Measurements from ENCODE around the gene FXR1.

- no peak for TF ChIP-seq NFATC4 (CRISPR knock-in tag; IDR thresholded peaks at IDR 0.05)
- no peak for TF ChIP-seq ZBTB43 (CRISPR knock-in tag; IDR thresholded peaks at IDR 0.05)
- TF ChIP-seq, protein P1, sequence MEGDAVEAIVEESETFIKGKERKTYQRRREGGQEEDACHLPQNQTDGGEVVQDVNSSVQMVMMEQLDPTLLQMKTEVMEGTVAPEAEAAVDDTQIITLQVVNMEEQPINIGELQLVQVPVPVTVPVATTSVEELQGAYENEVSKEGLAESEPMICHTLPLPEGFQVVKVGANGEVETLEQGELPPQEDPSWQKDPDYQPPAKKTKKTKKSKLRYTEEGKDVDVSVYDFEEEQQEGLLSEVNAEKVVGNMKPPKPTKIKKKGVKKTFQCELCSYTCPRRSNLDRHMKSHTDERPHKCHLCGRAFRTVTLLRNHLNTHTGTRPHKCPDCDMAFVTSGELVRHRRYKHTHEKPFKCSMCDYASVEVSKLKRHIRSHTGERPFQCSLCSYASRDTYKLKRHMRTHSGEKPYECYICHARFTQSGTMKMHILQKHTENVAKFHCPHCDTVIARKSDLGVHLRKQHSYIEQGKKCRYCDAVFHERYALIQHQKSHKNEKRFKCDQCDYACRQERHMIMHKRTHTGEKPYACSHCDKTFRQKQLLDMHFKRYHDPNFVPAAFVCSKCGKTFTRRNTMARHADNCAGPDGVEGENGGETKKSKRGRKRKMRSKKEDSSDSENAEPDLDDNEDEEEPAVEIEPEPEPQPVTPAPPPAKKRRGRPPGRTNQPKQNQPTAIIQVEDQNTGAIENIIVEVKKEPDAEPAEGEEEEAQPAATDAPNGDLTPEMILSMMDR (IDR thresholded peaks at IDR 0.05), result no peak
- TF ChIP-seq USF2 (CRISPR knock-in tag; IDR thresholded peaks at IDR 0.05), result no peak
- TF ChIP-seq MYBL2 (CRISPR knock-in tag; IDR thresholded peaks at IDR 0.05), result no peak
- TF ChIP-seq, protein P2, sequence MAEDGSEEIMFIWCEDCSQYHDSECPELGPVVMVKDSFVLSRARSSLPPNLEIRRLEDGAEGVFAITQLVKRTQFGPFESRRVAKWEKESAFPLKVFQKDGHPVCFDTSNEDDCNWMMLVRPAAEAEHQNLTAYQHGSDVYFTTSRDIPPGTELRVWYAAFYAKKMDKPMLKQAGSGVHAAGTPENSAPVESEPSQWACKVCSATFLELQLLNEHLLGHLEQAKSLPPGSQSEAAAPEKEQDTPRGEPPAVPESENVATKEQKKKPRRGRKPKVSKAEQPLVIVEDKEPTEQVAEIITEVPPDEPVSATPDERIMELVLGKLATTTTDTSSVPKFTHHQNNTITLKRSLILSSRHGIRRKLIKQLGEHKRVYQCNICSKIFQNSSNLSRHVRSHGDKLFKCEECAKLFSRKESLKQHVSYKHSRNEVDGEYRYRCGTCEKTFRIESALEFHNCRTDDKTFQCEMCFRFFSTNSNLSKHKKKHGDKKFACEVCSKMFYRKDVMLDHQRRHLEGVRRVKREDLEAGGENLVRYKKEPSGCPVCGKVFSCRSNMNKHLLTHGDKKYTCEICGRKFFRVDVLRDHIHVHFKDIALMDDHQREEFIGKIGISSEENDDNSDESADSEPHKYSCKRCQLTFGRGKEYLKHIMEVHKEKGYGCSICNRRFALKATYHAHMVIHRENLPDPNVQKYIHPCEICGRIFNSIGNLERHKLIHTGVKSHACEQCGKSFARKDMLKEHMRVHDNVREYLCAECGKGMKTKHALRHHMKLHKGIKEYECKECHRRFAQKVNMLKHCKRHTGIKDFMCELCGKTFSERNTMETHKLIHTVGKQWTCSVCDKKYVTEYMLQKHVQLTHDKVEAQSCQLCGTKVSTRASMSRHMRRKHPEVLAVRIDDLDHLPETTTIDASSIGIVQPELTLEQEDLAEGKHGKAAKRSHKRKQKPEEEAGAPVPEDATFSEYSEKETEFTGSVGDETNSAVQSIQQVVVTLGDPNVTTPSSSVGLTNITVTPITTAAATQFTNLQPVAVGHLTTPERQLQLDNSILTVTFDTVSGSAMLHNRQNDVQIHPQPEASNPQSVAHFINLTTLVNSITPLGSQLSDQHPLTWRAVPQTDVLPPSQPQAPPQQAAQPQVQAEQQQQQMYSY (CRISPR knock-in tag; IDR thresholded peaks at IDR 0.05), result no peak
- TF ChIP-seq GABPB1 (CRISPR knock-in tag; IDR thresholded peaks at IDR 0.05), result no peak
Measured at GRCh38 chr3:180947761-180948390, 35.4 kb downstream of the FXR1 start.
